GM18520 (cell line): ENCODE results near the gene TMEM196.
"Not testable (repeated sequence)": the region's sequence is repeated elsewhere in the genome, so short reads cannot be mapped to it uniquely, and the experiment has no call there.

Source experiments
- ATAC-seq: cut with Tn5 transposase; IDR thresholded peaks from one replicate; pipeline ENCODE4 v1.9.1; 2021; ENCODE audit not compliant: unreplicated experiment

The TMEM196 gene

GRCh38 chr7:19708397-19709248 lies 64.8 kb downstream of the TMEM196 start, which contains the start of gene POLR1F:
POLR1F (minus strand) TSS chr7:19709037; CDS start chr7:19709016, 21 bp downstream.
- peak; percentile 96 for ATAC-seq

GRCh38 chr7:19707240-19707639 lies 66.2 kb downstream of the TMEM196 start:
- no peak for ATAC-seq

GRCh38 chr7:19705663-19706062 lies 67.8 kb downstream of the TMEM196 start:
- no peak for ATAC-seq

GRCh38 chr7:19701471-19701870 lies 71.9 kb downstream of the TMEM196 start:
- no peak for ATAC-seq

- ATAC-seq: no peak
Observed at GRCh38 chr7:19700936-19701335, 72.5 kb downstream of the TMEM196 start.

- ATAC-seq: no peak
Observed at GRCh38 chr7:19698331-19698730, 75.1 kb downstream of the TMEM196 start.

- no peak for ATAC-seq
Observed at GRCh38 chr7:19696926-19697325, 76.5 kb downstream of the TMEM196 start.

- ATAC-seq: no peak
Observed at GRCh38 chr7:19692111-19692828, 81.1 kb downstream of the TMEM196 start.

- no peak for ATAC-seq
Observed at GRCh38 chr7:19690736-19691135, 82.7 kb downstream of the TMEM196 start.

- not testable (repeated sequence) for ATAC-seq
Observed at GRCh38 chr7:19689130-19689529, 84.3 kb downstream of the TMEM196 start.

GRCh38 chr7:19681596-19681995 lies 91.8 kb downstream of the TMEM196 start:
- no peak for ATAC-seq

GRCh38 chr7:19677180-19677579 lies 96.2 kb downstream of the TMEM196 start:
- no peak for ATAC-seq

GRCh38 chr7:19675816-19676215 lies 97.6 kb downstream of the TMEM196 start:
- no peak for ATAC-seq

GRCh38 chr7:19674266-19674960 lies 99.0 kb downstream of the TMEM196 start:
- no peak for ATAC-seq

GRCh38 chr7:19670806-19671205 lies 102.6 kb downstream of the TMEM196 start:
- no peak for ATAC-seq
